ENCODE results near the gene RFC3.

The RFC3 gene

DNA sequence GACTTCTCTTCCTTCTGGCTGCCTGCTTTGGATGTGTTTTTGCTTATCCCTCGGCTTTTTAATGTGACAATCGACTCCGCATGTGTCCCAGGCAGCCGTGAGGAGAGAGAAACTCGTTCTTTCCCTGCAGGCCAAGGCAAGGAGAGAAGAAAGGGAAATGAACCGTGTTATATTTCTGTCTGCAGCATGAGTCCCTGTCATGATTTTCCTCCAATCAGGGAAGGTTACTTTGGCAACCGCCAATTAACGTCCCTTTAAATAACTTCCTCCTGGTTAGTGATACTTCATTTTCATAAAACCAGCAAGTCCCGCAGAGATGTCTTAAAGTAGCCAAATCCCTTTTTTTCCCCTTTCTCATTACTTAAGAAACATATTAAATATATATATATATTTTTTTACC lies 42.6 kb downstream of the RFC3 start:
- no peak overlapping the region for H3K4me3 ChIP-seq (ENCODE audit: low read depth, low read length)
- no peak for DNase-seq (ENCODE audit: low read depth)

DNA sequence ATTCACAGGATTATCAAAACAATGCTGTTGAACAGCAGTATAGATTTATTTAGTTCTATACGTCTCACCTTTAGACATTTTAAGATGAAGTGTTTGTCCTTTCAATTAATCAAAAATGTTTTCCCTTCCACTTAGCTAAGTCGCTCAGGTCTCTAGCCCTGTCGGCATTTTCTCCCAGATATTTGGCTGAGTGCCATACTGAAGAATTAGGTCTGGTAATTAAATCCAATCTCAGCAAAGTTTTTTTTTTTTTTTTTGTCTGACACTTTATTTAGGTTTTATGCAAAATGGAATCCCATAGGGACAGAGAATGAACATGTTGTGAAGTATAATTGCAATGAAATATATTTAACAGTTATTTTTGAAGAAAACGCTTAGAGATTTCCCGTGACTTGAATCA lies 44.1 kb downstream of the RFC3 start:
- H3K4me3 ChIP-seq (ENCODE audit: low read depth, low read length), result no peak overlapping the region
- no peak for DNase-seq (ENCODE audit: low read depth)

GRCh38 chr13:33863188-33863789 lies 45.3 kb downstream of the RFC3 start:
- no peak for DNase-seq (ENCODE audit: low read depth)

GRCh38 chr13:33865945-33866344 lies 48.0 kb downstream of the RFC3 start:
- H3K4me3 ChIP-seq (ENCODE audit: low read depth, low read length), result no peak overlapping the region
- DNase-seq (ENCODE audit: low read depth), result no peak

More at GRCh38 chr13:33863188-33863789, 45.3 kb downstream of the RFC3 start:
- H3K4me3 ChIP-seq (ENCODE audit: low read depth, low read length), result no peak overlapping the region

DNA sequence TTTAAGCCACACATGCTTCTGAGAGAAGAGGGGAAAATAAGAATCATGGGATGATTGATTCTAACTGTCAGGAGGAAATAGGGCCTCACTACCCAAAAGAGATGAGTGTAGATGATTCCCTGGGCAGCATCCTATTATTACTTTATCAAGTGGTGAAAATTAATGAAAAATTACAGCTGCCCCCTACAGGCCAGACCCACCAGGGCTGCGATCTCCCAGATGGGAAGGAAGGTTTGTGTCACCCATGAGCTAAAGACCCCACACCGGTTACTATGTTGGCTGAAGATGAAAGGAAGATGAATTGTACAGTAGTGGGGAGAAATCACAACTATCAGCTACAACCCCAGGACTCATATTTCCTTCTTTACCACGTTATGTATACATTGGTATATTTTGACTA lies 49.5 kb downstream of the RFC3 start:
- no peak overlapping the region for H3K4me3 ChIP-seq (ENCODE audit: low read depth, low read length)
- DNase-seq (ENCODE audit: low read depth), result no peak

DNA sequence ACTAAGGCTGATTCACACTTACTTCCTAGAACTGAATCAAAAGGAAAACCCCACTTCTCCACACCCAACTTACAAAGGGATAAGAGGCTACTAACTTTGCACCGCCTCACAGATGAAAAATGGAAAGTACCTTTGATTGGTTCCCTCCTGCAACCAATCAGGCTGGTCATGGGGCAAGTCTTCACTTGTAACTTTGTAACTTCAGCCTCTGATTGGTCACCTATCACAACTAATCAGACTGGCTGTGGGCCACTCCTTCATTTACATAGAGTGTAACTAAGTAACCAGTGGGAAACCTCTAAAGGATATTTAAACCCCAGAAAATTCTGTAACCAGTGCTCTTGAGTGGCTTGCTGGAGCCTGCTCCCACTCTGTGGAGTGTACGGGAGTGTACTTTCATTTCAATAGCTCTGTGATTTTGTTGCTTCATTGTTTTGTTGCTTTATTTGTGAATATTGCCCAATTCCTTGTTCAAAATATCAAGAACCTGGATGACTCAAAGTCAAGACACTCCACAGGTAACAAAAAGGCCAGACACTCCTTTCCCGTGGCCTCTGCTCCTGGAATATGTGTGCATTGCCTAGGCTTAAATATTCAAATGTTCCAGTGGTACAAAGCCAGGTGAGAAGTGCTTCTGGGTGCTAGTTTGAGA lies 50.5 kb downstream of the RFC3 start:
- no peak for DNase-seq (ENCODE audit: low read depth)
- no peak overlapping the region for H3K4me3 ChIP-seq (ENCODE audit: low read depth, low read length)

DNA sequence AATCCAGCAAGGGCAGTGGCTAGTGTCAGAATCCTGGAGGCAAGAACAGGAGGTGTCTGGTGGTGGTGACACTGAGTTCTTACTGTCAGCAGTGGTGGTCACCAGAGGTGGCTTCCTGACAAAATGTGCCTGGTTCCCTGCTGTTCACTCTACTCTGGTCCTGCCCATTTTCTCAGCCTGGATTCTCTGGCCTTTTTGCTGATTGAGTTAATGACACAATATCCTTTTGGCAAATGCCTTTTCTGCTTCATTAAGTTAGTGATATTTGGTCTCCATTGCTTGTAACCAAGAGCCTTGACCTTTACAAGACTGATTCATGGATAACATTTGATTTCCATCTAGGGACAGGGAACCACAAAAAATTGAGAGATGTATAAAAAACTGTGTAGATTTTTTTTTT lies 51.1 kb downstream of the RFC3 start:
- no peak for DNase-seq (ENCODE audit: low read depth)
- no peak overlapping the region for H3K4me3 ChIP-seq (ENCODE audit: low read depth, low read length)

GRCh38 chr13:33870046-33870668 lies 52.2 kb downstream of the RFC3 start:
- DNase-seq (ENCODE audit: low read depth), result no peak
- H3K4me3 ChIP-seq (ENCODE audit: low read depth, low read length), result no peak overlapping the region

GRCh38 chr13:33871207-33872004 lies 53.5 kb downstream of the RFC3 start:
- no peak for DNase-seq (ENCODE audit: low read depth)
- H3K4me3 ChIP-seq (ENCODE audit: low read depth, low read length), result no peak overlapping the region

GRCh38 chr13:33872005-33872351 lies 54.0 kb downstream of the RFC3 start:
- DNase-seq (ENCODE audit: low read depth), result no peak
- H3K4me3 ChIP-seq (ENCODE audit: low read depth, low read length), result no peak overlapping the region

- no peak overlapping the region for H3K4me3 ChIP-seq (ENCODE audit: low read depth, low read length)
These were observed 55.4 kb downstream of the RFC3 start for GRCh38 chr13:33873251-33873908.

DNA sequence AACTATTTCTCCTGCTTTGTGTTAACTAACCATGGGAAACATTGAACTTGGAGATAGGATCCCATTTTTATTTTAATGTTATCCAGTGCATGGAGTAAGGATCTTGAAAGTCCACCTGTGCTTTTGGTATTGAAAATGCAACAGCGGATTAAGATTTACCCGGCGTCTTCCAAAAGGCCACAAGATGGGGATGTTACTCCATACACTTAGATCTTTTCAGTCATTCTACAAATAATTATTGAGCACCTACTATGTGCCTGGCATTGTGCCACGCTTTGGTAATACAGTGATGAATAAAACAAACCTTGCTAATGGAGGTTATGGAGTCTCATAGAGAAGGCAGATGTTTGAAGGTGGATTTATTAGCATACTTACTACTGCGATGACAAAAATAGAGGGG lies 56.9 kb downstream of the RFC3 start:
- H3K4me3 ChIP-seq (ENCODE audit: low read depth, low read length), result no peak overlapping the region
- no peak for DNase-seq (ENCODE audit: low read depth)

More at GRCh38 chr13:33873251-33873908, 55.4 kb downstream of the RFC3 start:
- no peak for DNase-seq (ENCODE audit: low read depth)

- H3K4me3 ChIP-seq (ENCODE audit: low read depth, low read length), result no peak overlapping the region
- DNase-seq (ENCODE audit: low read depth), result no peak
These were observed 57.9 kb downstream of the RFC3 start for GRCh38 chr13:33875618-33876401.

DNA sequence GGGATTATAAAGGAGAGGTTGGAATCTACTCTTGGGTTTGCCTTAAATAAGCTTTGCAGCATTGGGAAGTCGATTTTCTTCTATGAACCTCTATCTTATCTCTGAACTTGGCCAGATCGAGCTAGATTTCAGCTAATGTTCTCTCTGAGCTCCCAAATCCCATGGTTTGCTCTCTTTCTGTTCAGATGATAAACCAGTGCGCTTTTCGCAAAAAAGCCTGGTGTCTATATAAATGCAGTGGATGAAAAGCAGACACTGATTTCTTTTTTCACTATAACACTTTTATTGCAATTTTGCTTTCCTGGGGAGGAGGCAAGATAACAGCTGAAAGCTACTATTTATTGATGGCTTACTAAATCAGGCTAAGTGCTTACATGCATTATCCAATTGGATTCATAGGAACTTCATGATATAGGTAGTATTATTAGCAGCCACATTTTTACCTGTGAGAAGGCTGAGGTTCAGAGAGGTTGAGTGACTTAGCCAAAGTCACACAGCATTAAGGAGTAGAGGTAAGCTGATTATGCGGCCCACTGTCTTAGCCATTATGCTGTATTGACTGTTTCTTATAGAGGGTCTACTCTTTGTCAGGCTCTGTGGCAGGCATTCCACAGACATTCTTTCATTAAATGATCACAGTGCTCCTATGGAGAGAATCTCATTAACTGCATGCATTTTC lies 58.9 kb downstream of the RFC3 start:
- DNase-seq (ENCODE audit: low read depth), result no peak
- no peak overlapping the region for H3K4me3 ChIP-seq (ENCODE audit: low read depth, low read length)

- DNase-seq (ENCODE audit: low read depth), result no peak
- no peak overlapping the region for H3K4me3 ChIP-seq (ENCODE audit: low read depth, low read length)
These were observed 61.2 kb downstream of the RFC3 start for GRCh38 chr13:33879118-33879517.

DNA sequence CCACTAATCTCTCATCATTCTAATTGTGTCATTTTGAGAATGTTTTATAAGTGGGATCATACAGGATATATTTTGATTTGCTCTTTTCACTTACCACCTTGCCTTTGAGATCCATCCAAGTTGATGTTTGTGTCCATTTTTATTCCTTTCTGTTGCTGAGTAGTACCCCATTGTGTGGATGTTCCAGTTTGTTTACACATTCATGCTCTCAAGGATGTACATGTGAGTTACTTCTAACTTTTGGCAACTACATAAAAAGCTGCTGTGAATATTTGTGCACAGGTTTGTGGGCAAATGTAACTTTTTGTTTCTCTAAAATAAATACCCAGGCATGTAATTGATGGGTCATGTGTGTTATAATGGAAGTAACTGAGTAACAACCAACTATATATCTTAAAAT lies 64.9 kb downstream of the RFC3 start:
- no peak overlapping the region for H3K4me3 ChIP-seq (ENCODE audit: low read depth, low read length)
- DNase-seq (ENCODE audit: low read depth), result no peak

GRCh38 chr13:33884531-33885220 lies 66.7 kb downstream of the RFC3 start:
- no peak for DNase-seq (ENCODE audit: low read depth)
- H3K4me3 ChIP-seq (ENCODE audit: low read depth, low read length), result no peak overlapping the region
